PFSK-1 (cell line): ENCODE data around the gene NOVA1.

Source experiments
- SIN3A ChIP-seq: IDR thresholded peaks from 2 replicates; pipeline ENCODE4 v1.6.1; 2012; ENCODE audit warnings: mild to moderate bottlenecking, low read length, moderate library complexity, borderline replicate concordance; ENCODE audit not compliant: insufficient read depth
- TAF1 ChIP-seq: IDR thresholded peaks from 2 replicates; pipeline ENCODE4 v1.6.1; 2012; ENCODE audit warnings: low read length, control low read depth, borderline replicate concordance; ENCODE audit not compliant: insufficient read depth

- TF ChIP-seq TAF1 (no peak), SIN3A (no peak)
These were observed 110.9 kb downstream of the NOVA1 start for GRCh38 chr14:26486922-26487321.
